Activated gamma-delta T cell treated with anti-CD3 and anti-CD28 coated beads, Interleukin-2, amount 50 U/mL, for 16 hours (primary cell): ENCODE data around the gene DDN.

ENCODE experiments used
- DNase-seq: peaks from one replicate; pipeline ENCODE4 v3.0.0-alpha.2; 2020; ENCODE audit warnings: low read depth

Gene DDN

DNA sequence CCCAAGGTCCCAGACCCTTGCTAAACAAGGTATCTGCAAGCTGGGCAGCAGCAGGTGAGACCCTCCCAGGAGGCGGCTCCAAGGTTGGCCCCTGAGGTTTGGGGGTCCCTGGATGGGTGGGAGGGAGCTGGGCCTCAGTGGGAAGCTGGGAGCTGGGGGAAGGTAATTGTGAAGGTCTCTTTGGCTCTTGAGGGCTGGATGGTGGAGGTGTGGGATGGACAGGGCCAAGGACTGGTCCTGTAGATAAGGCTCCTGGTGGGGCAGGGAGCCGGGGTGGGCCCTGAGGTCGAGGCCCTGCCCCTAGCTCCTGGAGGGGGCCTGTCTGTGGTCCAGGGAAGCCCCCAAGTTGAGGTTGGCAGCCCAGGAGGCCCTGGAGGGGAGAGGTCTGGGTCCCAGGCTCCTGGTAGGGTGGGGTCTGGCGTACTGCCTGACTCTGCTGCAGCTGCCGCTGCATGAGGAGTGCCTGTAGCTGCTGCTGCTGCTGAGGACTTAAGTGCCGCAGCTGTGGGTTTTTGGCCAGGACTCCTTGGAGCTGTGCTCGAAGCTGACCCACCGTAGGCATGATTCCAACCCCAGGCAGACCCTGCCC lies 32.5 kb upstream of the DDN start:
- no peak for DNase-seq

DNA sequence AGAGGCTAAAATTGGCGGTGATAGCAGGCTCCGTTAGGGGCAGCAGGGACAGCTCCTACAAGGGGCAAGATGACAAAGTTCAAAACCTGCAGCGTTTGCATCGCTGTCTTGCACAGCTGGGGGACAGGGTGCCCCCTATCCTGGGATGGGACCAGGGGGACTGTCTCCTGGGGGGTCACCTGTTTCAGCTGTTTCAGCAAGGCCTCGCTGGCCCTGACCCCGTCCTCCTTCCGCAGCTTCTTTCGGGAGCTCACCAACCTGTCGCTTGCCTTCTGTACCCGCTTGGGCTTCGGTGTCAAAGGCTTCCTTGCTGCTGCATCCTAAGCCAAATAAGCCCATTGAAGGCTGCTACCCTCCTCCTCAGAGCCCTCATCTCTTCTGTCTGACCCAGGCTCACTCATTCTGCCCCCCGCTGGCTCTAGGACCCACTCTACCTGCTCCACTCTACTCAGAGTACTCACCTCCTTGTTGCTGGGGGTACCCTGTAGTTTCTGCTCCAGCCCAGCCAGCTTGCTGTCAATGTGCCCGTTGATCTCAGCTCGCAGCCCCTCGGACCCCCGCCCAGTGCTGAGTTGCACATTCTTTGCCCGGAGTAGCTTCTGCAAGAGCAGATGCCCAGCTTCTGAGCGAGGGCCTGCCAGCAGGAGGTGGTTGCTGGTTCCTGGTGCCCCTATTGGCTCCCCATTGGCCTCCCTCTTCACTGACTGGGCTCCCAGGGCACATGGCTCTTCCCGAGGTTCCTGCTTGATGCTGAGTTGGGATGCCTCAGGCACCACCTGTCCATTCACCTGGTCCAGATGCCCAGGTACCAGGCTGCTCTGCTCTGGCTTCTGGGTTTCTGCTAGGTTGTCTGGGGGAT lies 31.8 kb upstream of the DDN start:
- no peak for DNase-seq

GRCh38 chr12:49030119-49030518 lies 30.9 kb upstream of the DDN start:
- DNase-seq: no peak

GRCh38 chr12:49028666-49029275 lies 29.6 kb upstream of the DDN start:
- no peak for DNase-seq

DNA sequence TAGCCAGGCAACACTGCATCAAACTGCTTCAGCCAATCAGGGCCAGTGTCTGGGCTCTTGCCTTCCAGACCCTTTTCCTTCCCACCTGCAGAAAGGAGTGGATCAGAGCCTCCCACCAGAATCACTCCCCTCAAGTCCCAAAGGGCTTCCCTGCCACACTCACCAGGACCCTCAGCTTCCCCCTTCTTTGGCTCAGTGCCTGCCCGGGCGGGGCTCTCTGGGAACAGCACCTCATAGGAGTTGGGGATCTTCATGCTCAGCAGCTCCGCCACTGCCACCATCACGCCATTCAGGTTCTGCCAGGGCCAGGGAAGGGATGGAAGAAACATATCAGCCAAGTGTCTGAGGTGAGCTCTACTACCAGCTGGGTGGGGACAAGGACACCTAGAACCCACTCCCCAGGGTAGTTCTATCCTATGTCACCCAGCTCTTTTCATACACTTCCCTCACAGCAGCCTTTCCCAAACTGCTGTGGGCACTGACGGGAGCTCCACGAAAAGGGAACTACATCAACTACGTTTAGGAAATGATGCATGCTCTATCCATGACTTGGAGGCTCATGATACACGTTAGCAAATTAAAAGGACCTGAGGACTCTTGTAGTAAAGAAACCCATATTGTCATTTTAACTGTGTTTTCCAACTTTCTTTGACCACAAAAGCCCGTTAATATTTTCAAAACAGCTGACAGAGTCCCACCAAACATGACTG lies 28.8 kb upstream of the DDN start:
- no peak for DNase-seq

- no peak for DNase-seq
These were observed 27.7 kb upstream of the DDN start for GRCh38 chr12:49026678-49027480.

- no peak for DNase-seq
These were observed 26.9 kb upstream of the DDN start for GRCh38 chr12:49026101-49026500.

DNA sequence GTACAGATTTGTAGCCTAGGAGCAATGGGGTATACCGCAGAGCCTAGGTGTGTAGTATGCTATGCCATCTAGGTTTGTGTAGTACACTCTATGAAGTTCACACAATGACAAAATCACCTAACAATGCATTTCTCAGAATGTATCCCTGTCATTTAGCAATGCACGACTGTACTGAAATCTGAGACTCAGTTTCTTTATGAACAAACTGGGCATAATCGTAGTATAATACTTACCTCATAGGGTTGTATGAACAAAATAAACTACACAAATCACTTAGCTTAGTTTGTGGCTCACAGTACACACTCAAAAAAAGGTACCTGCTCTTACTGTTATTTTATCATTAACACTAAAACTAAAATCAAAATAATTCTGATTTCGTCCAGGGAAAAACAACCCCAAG lies 26.3 kb upstream of the DDN start:
- no peak for DNase-seq

GRCh38 chr12:49024543-49024942 lies 25.4 kb upstream of the DDN start:
- DNase-seq: no peak

GRCh38 chr12:49023812-49024211 lies 24.6 kb upstream of the DDN start:
- DNase-seq: no peak

DNA sequence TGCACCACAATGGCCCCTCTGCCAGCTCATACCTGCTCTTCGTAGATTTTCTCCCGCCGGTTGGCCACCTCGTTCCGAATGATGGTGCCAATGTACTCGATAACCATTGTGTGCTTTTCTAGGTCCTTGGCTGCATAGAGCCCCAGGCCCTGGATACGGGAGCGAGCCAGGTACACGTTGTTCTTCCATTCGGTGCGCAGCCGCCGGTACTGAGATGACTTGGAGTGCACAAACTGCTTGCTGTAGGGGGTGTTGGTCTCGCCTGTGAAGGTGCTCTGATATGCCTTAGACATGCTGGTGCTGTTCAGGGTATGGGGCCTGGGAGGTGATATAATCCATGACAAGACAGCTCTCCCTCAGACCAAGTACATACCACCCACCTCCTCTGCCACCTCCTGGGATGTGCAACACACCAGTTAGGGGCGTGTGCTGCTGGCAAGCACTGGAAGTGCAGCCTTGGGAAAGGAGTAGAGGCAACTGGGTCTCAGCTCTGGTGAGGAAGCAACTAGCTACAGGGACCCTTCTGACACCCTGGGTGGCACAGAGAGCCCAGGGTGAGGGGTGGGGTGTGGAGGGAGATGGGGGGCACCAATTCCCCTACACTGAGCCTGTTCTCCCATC lies 23.5 kb upstream of the DDN start:
- no peak for DNase-seq

GRCh38 chr12:49021292-49021915 lies 22.2 kb upstream of the DDN start:
- DNase-seq: no peak

GRCh38 chr12:49020441-49020840 lies 21.3 kb upstream of the DDN start:
- no peak for DNase-seq

DNA sequence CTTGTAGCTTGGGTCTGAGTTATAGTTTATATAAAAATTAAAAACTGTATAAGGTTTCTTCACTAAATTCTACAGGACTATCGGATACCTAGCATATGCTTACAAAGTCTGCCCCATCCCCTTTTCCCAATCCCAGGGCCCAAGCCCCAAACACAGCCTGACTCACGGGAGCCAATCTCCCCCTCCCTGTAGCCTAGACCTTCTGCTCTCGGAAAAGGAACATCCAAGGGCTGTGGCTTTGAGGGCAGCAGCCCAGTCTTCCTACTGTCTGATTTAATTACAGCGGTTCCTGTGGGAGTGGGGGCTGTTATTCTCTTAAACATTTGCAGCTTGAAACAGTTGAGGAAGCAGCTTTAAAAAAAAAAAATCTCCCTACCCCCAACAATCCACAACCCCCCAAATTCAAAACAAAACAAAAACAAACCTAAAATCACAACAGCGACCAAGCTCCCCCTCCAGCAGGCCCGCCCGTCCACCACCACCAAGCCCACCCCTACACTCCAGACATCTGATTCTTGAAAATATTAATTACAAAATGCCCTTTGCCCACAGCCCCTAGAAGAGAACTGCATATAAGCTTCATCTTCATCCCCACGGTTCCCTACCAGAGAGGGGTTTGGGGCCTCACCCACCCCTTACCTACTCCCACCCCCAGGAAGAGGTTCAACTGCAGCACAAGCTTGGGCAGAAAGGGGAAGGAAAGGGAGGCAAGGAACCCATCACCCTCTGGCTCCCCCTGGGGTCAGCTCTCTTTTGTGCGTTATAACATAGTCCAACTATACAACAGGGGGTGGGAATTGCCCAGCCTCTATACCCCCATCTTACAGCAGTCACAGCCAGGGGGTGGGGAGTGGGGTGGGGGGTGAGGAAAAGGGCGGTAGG lies 20.5 kb upstream of the DDN start:
- DNase-seq: no peak

GRCh38 chr12:49019120-49019430 lies 19.9 kb upstream of the DDN start:
- DNase-seq: no peak

- DNase-seq: peak; percentile 93
These were observed 19.3 kb upstream of the DDN start, which contains the start of gene PRKAG1 for GRCh38 chr12:49018261-49019119. TSS of gene PRKAG1 (minus strand) at chr12:49018776. CDS start at chr12:49018740, 36 bp downstream.

DNA sequence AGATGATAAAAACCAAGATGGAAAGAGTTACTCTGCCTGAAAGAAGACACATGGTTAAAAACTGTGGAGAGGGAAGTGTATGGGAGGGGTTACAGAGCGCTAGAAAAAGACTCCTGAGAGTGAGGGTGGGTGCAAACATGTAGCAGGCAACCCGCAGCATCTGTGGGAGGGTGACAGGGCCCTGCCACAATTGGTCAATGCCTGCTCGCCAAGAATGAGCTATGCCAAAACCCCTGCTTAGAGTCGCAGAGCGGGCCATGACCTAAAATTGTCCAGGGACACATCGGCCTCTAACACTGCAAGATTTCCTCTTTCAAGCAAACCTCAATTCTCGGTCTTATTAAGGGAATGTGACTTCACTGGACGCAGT lies 18.7 kb upstream of the DDN start:
- no peak for DNase-seq

GRCh38 chr12:49015196-49015595 lies 16.0 kb upstream of the DDN start:
- no peak for DNase-seq

- DNase-seq: no peak
These were observed 15.4 kb upstream of the DDN start for GRCh38 chr12:49014547-49014946.
